NT2/D1 (cell line): ENCODE measurements around the gene CTNNA2.

ENCODE experiments used
- DNase-seq: peaks from one replicate; pipeline ENCODE4 v3.0.0-alpha.2; 2011; ENCODE audit warnings: low read depth, low spot score
- H3K27me3 ChIP-seq: 2 replicates; pipeline ENCODE4 v1.6.0; 2011; ENCODE audit warnings: mild to moderate bottlenecking; ENCODE audit not compliant: insufficient read length, insufficient read depth
- H3K36me3 ChIP-seq: 2 replicates; pipeline ENCODE4 v1.6.1; 2011; ENCODE audit warnings: mild to moderate bottlenecking, low read length, mixed read lengths; ENCODE audit not compliant: insufficient read depth, insufficient read length
- H3K4me1 ChIP-seq: 2 replicates; pipeline ENCODE4 v1.5.1; 2011; ENCODE audit not compliant: insufficient read depth, insufficient read length
- H3K4me3 ChIP-seq: 2 replicates; pipeline ENCODE4 v1.5.1; 2011; ENCODE audit warnings: low read depth; ENCODE audit not compliant: insufficient read length
- H3K9ac ChIP-seq: 2 replicates; pipeline ENCODE4 v1.6.0; 2011; ENCODE audit warnings: low read depth; ENCODE audit not compliant: insufficient read length
- H3K9me3 ChIP-seq: 2 replicates; pipeline ENCODE4 v1.5.1; 2011; ENCODE audit warnings: mild to moderate bottlenecking, low read length; ENCODE audit not compliant: insufficient read depth
- SUZ12 ChIP-seq: IDR thresholded peaks from 2 replicates; pipeline ENCODE4 v1.6.1; 2011; ENCODE audit not compliant: insufficient read length, insufficient read depth; ENCODE audit errors: extremely low read depth
- YY1 ChIP-seq: IDR thresholded peaks from 2 replicates; pipeline ENCODE4 v1.6.1; 2011; ENCODE audit not compliant: insufficient read length, insufficient read depth
- ZNF274 ChIP-seq: IDR thresholded peaks from 2 replicates; pipeline ENCODE4 v1.6.1; 2011; ENCODE audit warnings: mild to moderate bottlenecking, low read depth, low read length

CTNNA2 gene

GRCh38 chr2:80266231-80266630, 753.4 kb downstream of the CTNNA2 start:
- no peak for DNase-seq
- Histone ChIP-seq H3K27me3 (no peaks in the 10 kb centered on the region), H3K9me3 (no peaks in the 10 kb centered on the region), H3K4me1 (no peaks in the 10 kb centered on the region), H3K4me3 (no peak overlapping the region), H3K36me3 (no peaks in the 10 kb centered on the region), H3K9ac (no peak overlapping the region)
- no peak for TF ChIP-seq SUZ12
- no peak for TF ChIP-seq YY1
- no peak for TF ChIP-seq ZNF274

GRCh38 chr2:80269806-80270205, 757.0 kb downstream of the CTNNA2 start:
- Histone ChIP-seq H3K9me3 (no peaks in the 10 kb centered on the region), H3K4me3 (no peak overlapping the region), H3K4me1 (no peaks in the 10 kb centered on the region), H3K27me3 (no peaks in the 10 kb centered on the region), H3K36me3 (no peaks in the 10 kb centered on the region), H3K9ac (no peak overlapping the region)
- DNase-seq: no peak
- TF ChIP-seq ZNF274: no peak
- TF ChIP-seq SUZ12: no peak
- TF ChIP-seq YY1: no peak

GRCh38 chr2:80280598-80280997, 767.7 kb downstream of the CTNNA2 start:
- no peak overlapping the region for H3K4me3 ChIP-seq
- no peaks in the 10 kb centered on the region for H3K36me3 ChIP-seq
- H3K9ac ChIP-seq: no peak overlapping the region
- H3K9me3 ChIP-seq: peaks cover 3% of the 10 kb centered on the region; the same call in 1 of the 2 replicates
- DNase-seq: no peak
- no peaks in the 10 kb centered on the region for H3K4me1 ChIP-seq
- TF ChIP-seq SUZ12 (no peak), YY1 (no peak), ZNF274 (no peak)
- H3K27me3 ChIP-seq: no peaks in the 10 kb centered on the region

- Histone ChIP-seq H3K4me1 (no peaks in the 10 kb centered on the region), H3K27me3 (no peaks in the 10 kb centered on the region), H3K36me3 (no peaks in the 10 kb centered on the region), H3K4me3 (no peak overlapping the region), H3K9ac (no peak overlapping the region), H3K9me3 (peaks cover 3% of the 10 kb centered on the region; the same call in 1 of the 2 replicates)
- TF ChIP-seq SUZ12: no peak
- no peak for TF ChIP-seq ZNF274
- TF ChIP-seq YY1: no peak
- no peak for DNase-seq
Measured at GRCh38 chr2:80281049-80281448, 768.2 kb downstream of the CTNNA2 start.

- Histone ChIP-seq H3K4me1 (no peaks in the 10 kb centered on the region), H3K36me3 (no peaks in the 10 kb centered on the region), H3K9me3 (no peaks in the 10 kb centered on the region), H3K4me3 (no peak overlapping the region), H3K27me3 (no peaks in the 10 kb centered on the region), H3K9ac (no peak overlapping the region)
- TF ChIP-seq ZNF274 (no peak), SUZ12 (no peak), YY1 (no peak)
- DNase-seq: no peak
Measured at GRCh38 chr2:80288576-80288975, 775.7 kb downstream of the CTNNA2 start.

GRCh38 chr2:80291656-80292055, 778.8 kb downstream of the CTNNA2 start:
- no peak overlapping the region for H3K4me3 ChIP-seq
- no peak for TF ChIP-seq ZNF274
- no peak for TF ChIP-seq YY1
- TF ChIP-seq SUZ12: no peak
- no peaks in the 10 kb centered on the region for H3K4me1 ChIP-seq
- no peaks in the 10 kb centered on the region for H3K9me3 ChIP-seq
- no peak for DNase-seq
- no peak overlapping the region for H3K9ac ChIP-seq
- no peaks in the 10 kb centered on the region for H3K27me3 ChIP-seq
- no peaks in the 10 kb centered on the region for H3K36me3 ChIP-seq

- Histone ChIP-seq H3K27me3 (no peaks in the 10 kb centered on the region), H3K4me3 (no peak overlapping the region), H3K4me1 (no peaks in the 10 kb centered on the region), H3K36me3 (no peaks in the 10 kb centered on the region), H3K9ac (no peak overlapping the region), H3K9me3 (no peaks in the 10 kb centered on the region)
- DNase-seq: no peak
- TF ChIP-seq SUZ12 (no peak), ZNF274 (no peak), YY1 (no peak)
Measured at GRCh38 chr2:80292474-80292873, 779.6 kb downstream of the CTNNA2 start.
